Urothelium cell line (cell line): Measurements from ENCODE around the gene NPLOC4.

Experiments
- DNase-seq: peaks from one replicate; pipeline ENCODE4 v3.0.0; 2011; ENCODE audit warnings: low spot score, mixed read lengths
- FAIRE-seq: peaks from 2 replicates; lab custom pipeline; 2011; peaks lifted over from hg19 to GRCh38; lab: Jason Lieb, UNC

NPLOC4 gene

DNA sequence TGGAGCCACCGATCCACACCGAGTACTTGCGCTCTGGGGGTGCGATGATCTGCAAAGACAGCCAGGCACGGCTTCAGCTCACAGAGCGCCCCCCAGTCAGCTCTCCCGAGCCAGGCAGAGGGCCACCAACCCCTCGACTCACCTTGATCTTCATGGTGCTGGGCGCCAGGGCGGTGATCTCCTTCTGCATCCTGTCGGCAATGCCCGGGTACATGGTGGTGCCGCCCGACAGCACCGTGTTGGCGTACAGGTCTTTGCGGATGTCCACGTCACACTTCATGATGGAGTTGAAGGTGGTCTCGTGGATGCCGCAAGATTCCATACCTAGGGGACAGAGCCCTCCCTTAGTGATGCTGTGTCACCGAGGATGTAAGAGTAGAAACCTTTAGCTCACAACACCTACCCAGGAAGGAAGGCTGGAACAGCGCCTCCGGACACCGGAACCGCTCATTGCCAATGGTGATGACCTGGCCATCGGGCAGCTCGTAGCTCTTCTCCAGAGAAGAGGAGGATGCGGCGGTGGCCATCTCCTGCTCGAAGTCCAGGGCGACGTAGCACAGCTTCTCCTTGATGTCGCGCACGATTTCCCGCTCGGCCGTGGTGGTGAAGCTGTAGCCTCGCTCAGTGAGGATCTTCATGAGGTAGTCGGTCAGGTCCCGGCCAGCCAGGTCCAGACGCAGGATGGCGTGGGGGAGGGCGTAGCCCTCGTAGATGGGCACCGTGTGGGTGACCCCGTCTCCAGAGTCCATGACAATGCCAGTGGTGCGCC is 125.9 kb downstream of the NPLOC4 start:
- FAIRE-seq (peak; percentile 77), DNase-seq (no peak)

DNA sequence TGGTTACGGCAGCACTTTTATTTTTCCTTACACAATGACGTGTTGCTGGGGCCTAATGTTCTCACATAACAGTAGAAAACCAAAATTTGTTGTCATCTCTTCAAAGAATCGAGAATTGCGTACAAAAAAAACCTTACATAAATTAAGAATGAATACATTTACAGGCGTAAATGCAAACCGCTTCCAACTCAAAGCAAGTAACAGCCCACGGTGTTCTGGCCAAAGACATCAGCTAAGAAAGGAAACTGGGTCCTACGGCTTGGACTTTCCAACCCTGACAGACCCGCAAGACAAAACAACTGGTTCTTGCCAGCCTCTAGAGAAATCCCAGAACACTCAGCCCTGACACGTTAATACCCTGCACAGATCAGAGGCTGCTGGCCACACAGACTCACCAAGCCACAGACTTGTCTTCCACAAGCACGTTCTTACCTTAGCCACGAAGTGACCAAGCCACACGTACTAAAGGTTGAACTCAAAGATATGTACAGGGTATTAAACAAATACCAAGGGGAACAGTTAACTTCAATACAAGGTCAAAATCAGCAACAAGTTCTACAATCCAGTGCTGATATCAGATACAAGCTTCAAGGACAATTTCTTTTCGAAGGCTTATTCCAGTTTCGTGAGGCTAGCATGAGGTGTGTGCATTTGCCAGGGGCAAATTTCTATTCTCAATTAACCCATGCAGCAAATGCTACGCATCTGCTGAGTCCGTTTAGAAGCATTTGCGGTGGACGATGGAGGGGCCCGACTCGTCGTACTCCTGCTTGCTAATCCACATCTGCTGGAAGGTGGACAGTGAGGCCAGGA is 126.7 kb downstream of the NPLOC4 start:
- no peak for FAIRE-seq
- DNase-seq, result no peak

DNA sequence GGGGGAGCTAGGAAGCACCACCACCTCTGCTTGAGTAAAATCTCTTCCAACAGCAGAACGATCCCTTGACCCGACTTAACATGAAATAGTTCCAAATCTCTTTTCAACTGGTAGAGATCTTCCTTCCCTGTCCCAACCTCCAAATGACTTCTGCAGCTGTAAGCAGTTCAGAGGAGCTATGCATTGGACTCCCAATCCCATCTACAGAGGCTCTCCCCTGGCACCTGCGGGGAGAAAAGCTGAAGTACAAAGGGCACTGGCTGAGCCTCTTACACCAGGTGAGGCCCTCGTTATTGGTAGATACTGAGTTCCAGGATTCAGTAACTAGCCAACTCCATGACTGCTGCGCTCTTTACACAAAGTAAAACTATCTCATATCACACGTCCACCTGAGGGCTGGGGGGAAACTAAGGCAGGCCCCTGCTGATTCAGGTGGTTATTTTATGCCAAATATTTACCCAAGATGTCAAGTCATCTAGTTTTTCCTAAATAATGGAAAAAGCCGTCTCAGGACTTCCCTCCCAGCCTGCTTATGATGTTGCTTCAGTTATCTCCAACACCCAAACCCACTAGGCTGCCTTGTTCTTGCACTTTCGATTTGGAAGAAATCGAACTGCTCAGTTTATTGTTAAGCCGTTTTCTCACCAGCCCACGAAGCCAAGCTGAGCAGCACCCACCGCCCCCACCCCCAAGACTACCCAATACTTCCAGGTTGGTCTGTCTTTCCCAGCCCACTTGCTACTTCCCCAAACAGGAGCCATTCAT is 127.5 kb downstream of the NPLOC4 start:
- DNase-seq, result no peak

DNA sequence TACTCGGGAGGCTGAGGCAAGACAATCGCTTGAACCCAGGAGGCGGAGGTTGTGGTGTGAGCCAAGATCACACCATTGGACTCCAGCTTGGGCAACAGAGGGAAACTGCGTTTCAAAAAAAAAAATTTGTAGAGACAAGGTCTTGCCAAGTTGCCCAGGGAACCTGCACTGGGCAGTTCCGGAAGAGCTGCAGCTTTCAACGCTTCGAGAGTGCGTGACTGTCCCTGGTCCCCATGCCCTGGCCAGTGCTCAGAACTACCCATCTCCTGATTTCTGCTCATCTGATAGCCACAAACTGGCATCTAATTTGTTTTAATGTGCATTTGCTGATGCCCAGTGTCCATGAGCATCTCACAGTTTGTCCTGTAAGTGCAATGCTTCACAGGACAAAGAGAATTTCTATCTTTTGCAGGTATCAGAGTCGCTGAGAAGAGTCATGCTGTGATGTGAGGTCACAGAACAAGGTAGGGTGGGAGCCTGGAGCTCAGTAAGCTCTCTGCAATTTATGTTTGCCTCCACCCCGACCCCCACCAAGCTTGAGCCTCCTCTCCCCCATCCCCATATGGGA is 128.2 kb downstream of the NPLOC4 start:
- FAIRE-seq, result peak; percentile 27
- DNase-seq, result no peak

More for the DNA sequence above, 127.5 kb downstream of the NPLOC4 start:
- no peak for FAIRE-seq
